RWPE2 (cell line): ENCODE measurements around the gene HMGXB3.

Source experiments
- ATAC-seq: fragments of 200-7000 bp; cut with Tn5 transposase; 3 replicates; pipeline ENCODE4 v1.9.1; 2021; ENCODE audit warnings: low read depth
- DNase-seq: peaks from one replicate; pipeline ENCODE4 v3.0.0-alpha.2; 2020; ENCODE audit warnings: low spot score
- H3K27ac ChIP-seq: fragments of 450-650 bp; 2 replicates; pipeline ENCODE4 v1.5.1; 2017; ENCODE audit warnings: mild to moderate bottlenecking; ENCODE audit not compliant: poor library complexity, severe bottlenecking
- H3K27me3 ChIP-seq: fragments of 250-450 bp; sonication (Bioruptor Pico); 2 replicates; pipeline ENCODE4 v1.5.1; 2021; ENCODE audit warnings: mild to moderate bottlenecking, moderate library complexity; ENCODE audit not compliant: insufficient read depth, poor library complexity, severe bottlenecking
- H3K36me3 ChIP-seq: fragments of 250-450 bp; sonication (Bioruptor Pico); 2 replicates; pipeline ENCODE4 v1.5.1; 2020; ENCODE audit warnings: low read depth, mild to moderate bottlenecking, moderate library complexity
- H3K4me1 ChIP-seq: fragments of 250-450 bp; sonication (Bioruptor Pico); 2 replicates; pipeline ENCODE4 v1.5.1; 2021; ENCODE audit warnings: mild to moderate bottlenecking, moderate library complexity; ENCODE audit not compliant: insufficient read depth, poor library complexity, severe bottlenecking
- H3K4me3 ChIP-seq: fragments of 250-450 bp; sonication (Bioruptor Pico); 2 replicates; pipeline ENCODE4 v1.5.1; 2021; ENCODE audit warnings: mild to moderate bottlenecking, moderate library complexity; ENCODE audit not compliant: severe bottlenecking
- H3K9me3 ChIP-seq: fragments of 250-450 bp; sonication (Bioruptor Pico); 2 replicates; pipeline ENCODE4 v1.5.1; 2021; ENCODE audit warnings: mild to moderate bottlenecking, moderate library complexity; ENCODE audit not compliant: severe bottlenecking
- CTCF ChIP-seq: fragments of 450-650 bp; IDR thresholded peaks from one replicate; pipeline ENCODE4 v1.5.1; 2017; ENCODE audit warnings: mild to moderate bottlenecking, moderate library complexity; ENCODE audit not compliant: poor library complexity, severe bottlenecking

Gene HMGXB3

GRCh38 chr5:150077996-150078801, 77.7 kb downstream of the HMGXB3 start:
- Histone ChIP-seq H3K27me3 (peaks cover 3% of the 10 kb centered on the region), H3K4me3 (no peak overlapping the region), H3K9me3 (no peaks in the 10 kb centered on the region), H3K27ac (no peak overlapping the region), H3K4me1 (no peaks in the 10 kb centered on the region), H3K36me3 (no peaks in the 10 kb centered on the region)
- DNase-seq (no peak), ATAC-seq (no peak)
- no peak for TF ChIP-seq CTCF

GRCh38 chr5:150078802-150079689, 78.5 kb downstream of the HMGXB3 start:
- TF ChIP-seq CTCF = no peak
- Histone ChIP-seq H3K27ac (no peak overlapping the region), H3K4me1 (no peaks in the 10 kb centered on the region), H3K4me3 (no peak overlapping the region), H3K9me3 (no peaks in the 10 kb centered on the region), H3K36me3 (no peaks in the 10 kb centered on the region), H3K27me3 (peaks cover 3% of the 10 kb centered on the region)
- no peak for DNase-seq
- ATAC-seq = no peak

GRCh38 chr5:150079909-150080461, 79.4 kb downstream of the HMGXB3 start:
- Histone ChIP-seq H3K4me3 (no peak overlapping the region), H3K27me3 (peaks cover 3% of the 10 kb centered on the region), H3K36me3 (no peaks in the 10 kb centered on the region), H3K4me1 (no peaks in the 10 kb centered on the region), H3K9me3 (no peaks in the 10 kb centered on the region), H3K27ac (no peak overlapping the region)
- no peak for TF ChIP-seq CTCF
- no peak for DNase-seq
- no peak for ATAC-seq

DNA sequence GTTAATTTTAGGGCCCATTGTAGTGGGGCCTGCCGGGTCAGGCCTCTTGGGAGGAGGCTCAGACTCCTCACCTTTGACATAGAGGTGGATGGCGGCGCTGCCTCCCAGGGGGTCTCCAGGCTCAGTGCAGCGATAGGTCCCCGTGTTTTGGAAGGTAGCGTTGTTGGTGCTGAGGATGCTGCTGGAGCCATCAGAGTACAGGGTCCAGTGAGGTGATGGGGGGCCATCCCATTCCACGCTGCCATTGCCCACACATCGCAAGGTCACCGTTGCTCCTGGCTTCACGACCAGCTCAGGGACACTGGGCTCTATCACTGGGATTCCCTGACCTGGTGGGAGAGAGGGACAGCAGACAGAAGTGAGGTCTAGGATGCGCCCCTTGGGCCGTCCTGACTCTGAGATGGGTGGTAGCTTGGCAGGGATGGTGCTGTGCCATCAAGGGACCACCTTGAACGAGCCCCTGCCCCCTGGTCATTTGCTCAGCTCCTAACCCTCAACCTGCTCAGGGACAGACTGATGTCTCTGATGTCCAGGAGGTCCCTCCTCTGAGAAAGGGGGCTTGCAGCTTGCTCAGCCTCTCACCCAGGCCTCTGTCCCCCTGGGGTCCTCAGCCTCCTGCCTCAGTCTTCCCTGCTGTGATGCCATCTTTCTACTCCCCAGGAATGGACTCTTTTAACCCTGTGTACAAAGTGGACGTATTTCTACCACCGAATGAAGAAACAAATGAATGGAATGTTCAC, 80.3 kb downstream of the HMGXB3 start:
- no peak for TF ChIP-seq CTCF

More for the DNA sequence above, 80.3 kb downstream of the HMGXB3 start:
- ATAC-seq (no peak), DNase-seq (no peak)
- Histone ChIP-seq H3K9me3 (no peaks in the 10 kb centered on the region), H3K4me3 (no peak overlapping the region), H3K36me3 (no peaks in the 10 kb centered on the region), H3K27ac (no peak overlapping the region), H3K4me1 (no peaks in the 10 kb centered on the region), H3K27me3 (peaks cover 3% of the 10 kb centered on the region)
